GM21717 (cell line): Measurements from ENCODE around the gene ABCC9.
"Not testable (repeated sequence)": the region's sequence is repeated elsewhere in the genome, so short reads cannot be mapped to it uniquely, and the experiment has no call there.

Source experiments
- ATAC-seq: cut with Tn5 transposase; IDR thresholded peaks from one replicate; pipeline ENCODE4 v1.9.1; 2021; ENCODE audit warnings: mild to moderate bottlenecking, moderate library complexity; ENCODE audit not compliant: unreplicated experiment

Gene ABCC9

GRCh38 chr12:21934173-21934572 is 7.1 kb downstream of the ABCC9 start:
- ATAC-seq, result no peak

DNA sequence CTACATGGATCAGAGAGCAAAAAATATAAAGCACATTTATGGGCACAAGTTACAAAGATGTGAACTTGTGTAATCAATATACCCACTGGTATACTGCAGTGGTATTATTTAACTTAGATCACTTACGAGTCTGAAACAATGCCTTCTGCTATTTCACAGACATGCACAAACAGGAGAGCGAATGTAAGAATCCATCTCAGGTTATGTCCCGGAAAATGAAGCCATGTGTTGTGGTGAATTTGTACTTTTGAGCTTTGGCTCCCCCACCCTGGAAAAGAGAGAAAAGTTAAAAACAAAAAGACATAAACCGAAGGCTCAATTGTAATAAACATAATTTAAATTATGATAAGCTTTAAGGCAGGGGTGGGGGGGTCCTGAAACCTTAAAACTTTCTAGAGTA is 7.6 kb downstream of the ABCC9 start:
- ATAC-seq, result no peak

DNA sequence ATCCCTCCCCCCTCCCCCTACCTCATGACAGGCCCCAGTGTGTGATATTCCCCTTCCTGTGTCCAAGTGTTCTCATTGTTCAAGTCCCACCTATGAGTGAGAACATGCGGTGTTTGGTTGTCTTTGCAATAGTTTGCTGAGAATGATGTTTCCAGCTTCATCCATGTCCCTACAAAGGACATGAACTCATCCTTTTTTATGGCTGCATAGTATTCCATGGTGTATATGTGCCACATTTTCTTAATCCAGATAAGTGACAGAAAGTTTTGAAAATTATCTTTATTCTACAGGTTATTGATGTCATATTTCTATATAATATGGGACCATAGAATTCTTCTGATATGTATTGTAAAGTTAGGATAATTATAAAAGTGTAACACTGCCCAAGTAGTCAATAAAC is 11.3 kb downstream of the ABCC9 start:
- not testable (repeated sequence) for ATAC-seq

DNA sequence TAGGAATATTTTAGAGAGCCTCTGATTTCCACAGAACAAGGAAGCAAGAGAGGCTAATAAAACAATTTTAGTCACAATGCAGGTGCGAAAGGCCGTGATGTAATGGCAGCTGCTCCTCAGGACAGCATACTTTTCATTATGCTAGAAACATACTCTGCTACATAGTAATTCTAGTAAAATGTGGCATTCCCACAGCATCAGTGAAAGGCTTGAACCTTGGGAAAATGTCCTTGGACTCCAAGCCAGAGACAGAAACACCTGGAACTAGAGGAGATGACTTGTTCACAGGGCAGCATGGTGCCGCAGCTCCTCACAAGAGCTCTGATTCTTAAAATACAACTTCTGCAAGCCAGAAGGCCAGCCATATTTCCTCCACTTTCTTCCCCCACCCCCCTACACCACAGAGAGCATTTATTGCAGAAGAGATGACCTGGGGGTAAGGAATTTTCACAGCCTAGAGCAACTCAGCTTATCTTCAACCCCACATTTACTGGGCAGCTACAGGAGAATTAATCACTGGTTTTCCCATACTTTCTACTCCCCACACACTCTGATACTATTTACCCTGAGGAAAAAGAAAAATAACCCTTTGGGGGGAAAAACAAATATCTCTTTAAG is 15.8 kb downstream of the ABCC9 start:
- no peak for ATAC-seq

- no peak for ATAC-seq
Observed at GRCh38 chr12:21921436-21921835, 19.8 kb downstream of the ABCC9 start.

DNA sequence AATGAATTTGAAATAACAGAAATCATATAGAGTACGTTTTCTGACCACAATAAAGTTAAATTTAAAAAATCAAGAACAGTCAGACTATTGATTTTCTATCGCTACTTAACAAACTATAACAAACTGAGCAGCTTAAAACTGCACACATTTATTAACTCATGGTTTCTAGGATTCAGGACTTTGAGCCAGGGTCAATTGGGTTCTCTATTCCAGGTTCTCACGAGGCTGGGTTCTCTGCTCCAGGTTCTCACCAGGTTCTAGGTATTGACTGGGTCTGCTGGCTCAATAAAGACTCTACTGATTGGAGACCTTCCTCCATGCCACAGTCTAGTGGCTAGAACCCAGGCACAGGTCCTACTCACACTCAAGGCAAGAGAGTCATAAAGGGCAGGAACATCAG is 22.8 kb downstream of the ABCC9 start:
- ATAC-seq, result no peak

DNA sequence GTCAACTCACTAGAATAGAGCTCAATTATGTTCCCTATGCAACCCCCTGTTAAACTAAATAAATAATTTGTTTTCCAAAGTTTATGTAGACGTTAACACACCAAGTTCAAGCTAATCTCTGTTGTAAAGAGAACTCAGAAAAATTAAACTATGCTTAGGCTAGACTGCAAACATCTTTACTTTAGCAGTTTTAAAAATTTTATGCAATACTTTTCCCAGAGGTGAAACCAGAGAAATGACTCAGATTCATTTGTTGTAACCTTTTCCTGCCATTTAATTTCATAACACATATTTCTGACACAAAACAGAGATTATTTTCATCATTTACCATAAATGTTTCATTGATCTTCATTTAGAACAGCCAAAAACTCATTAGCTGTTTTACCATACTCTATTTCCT is 27.4 kb downstream of the ABCC9 start:
- no peak for ATAC-seq

DNA sequence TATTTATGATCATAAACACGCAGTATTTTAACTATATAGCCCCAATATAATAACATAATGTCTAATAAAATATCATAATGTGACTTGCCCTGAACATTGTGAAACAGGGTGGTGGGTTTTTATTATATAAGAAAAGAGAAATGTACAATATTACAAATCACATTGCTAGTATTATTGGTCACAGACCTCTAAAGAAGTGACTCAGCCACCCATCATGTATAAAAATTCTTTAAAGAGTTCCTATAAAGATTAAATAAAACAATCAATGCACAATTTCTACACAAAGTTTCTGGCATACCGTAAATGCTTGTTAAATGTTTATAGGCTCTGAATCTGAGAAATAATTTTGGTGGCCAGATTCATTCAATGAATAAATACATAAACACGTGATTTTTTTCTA is 28.9 kb downstream of the ABCC9 start:
- no peak for ATAC-seq

GRCh38 chr12:21911832-21912231 is 29.4 kb downstream of the ABCC9 start:
- no peak for ATAC-seq

DNA sequence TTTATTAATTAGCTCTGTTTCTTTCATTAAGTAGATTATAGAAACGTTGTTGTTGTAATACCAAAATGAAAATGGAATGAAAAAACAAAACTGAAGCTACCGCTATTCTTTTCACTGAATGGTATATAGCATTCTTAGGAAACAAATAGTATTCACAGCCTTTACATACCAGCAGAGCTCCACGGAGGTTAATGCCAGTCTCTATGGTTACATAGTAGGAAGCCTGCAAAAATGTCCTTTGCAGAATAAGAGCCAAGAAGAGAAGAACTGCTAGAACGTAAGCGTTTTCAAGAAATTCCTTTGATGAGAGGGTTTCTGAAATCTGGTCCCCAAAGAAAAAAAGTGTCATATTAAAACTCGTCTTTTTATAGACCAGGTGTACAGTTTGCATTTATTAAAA is 30.6 kb downstream of the ABCC9 start:
- ATAC-seq, result no peak

DNA sequence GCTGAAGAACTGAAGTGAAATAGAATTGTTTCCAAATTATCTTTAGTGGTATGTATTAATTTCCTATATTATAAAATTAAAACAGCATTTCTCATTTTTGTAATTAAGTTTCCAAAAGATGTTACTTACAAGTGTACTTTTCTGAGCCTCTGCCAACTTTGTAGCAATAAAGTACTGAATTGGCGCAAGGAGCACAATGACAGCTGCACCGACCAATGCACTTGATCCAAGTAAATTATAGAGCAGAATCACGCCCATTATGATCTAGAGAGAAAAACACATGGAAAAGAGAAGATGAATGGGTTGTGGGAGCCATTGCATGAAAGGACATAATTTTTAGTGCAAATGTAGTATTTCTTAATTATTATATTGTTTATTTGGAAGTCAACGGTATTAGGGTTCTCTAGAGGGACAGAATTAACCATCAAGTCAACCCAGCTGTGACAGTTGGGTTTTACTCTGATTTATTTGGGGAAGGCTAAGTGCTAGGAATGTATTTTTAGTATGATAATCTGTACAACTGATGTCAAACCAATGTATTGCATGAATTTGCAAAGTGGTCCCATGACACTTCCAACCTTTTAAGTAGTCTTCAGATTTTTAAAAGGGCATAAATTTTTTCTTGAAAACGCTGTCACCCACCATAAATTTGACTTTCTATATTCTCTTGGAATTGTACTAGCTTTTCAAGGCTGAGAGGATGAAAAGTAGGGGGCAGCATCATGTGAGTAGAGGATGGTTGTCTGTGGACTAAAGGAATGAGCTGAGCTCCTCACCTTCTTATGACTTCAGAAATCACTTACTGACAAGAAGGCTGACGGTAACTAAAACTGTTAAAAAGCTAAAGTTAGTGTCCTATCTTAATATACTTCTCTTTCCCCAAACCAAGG is 33.0 kb downstream of the ABCC9 start:
- ATAC-seq, result no peak

- ATAC-seq, result no peak
Observed at GRCh38 chr12:21906919-21907493, 34.2 kb downstream of the ABCC9 start.

DNA sequence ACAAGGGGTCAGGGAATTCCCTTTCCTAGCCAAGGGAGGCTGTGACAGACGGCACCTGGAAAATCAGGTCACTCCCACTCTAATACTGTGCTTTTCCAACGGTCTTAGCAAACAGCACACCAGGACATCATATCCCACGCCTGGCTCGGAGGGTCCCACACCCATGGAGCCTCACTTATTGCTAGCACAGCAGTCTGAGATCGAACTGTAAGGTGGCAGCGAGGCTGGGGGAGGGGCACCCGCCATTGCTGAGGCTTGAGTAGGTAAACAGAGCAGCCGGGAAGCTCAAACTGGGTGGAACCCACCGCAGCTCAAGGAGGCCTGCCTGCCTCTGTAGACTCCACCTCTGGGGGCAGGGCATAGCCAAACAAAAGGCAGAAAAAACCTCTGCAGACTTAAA is 41.7 kb downstream of the ABCC9 start:
- ATAC-seq, result not testable (repeated sequence)

GRCh38 chr12:21895651-21896050 is 45.6 kb downstream of the ABCC9 start:
- ATAC-seq, result no peak

GRCh38 chr12:21894792-21895595 is 46.2 kb downstream of the ABCC9 start:
- ATAC-seq, result no peak

DNA sequence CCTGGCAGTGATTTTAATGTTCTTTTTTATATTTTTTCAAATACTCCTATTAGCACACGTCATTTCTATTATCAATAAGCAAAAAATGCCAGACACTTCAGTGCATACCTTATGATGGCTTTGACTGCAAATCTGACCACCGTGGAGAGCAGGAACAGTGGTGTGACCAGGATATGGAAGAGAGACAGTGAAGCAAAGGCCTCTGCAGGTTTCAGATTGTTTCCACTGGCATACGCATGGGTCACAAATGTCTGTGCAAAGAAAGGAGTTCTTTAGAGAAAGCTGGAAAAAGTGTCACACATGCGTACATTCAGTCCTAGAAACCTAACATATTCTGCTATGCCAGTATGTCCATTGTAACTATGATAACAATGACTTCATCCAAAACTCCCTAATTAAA is 47.3 kb downstream of the ABCC9 start:
- no peak for ATAC-seq

DNA sequence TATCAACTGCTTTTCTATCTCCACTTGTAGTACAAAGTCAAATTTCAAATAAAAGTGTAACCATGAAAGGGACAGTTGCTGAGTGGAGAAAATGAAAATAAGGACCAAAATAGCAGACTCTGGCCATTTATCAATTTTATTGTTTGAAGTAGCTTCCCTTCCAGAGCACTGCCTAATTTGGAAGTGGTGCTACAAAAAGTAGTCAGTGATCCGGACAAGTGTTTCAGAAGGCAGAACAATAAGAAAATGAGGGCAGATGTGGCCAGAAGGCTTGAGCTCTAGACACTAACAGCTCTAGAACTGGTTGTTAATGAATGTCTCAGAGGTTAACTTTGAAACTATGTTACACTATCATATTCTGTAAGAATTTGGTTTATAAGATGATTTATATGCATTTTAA is 48.9 kb downstream of the ABCC9 start:
- no peak for ATAC-seq

GRCh38 chr12:21891751-21892217 is 49.4 kb downstream of the ABCC9 start:
- no peak for ATAC-seq

GRCh38 chr12:21888276-21888863 is 52.9 kb downstream of the ABCC9 start:
- no peak for ATAC-seq

GRCh38 chr12:21884936-21885335 is 56.3 kb downstream of the ABCC9 start:
- ATAC-seq, result no peak

GRCh38 chr12:21882635-21883034 is 58.6 kb downstream of the ABCC9 start:
- ATAC-seq, result no peak
